SK-N-SH (cell line): ENCODE data around the gene PPM1E. TPM values are rescaled to one million over a fixed set of nuclear protein-coding genes. Genes with fewer than 3 reads are reported as not detected.

Source experiments
- CTCF ChIA-PET: fragments of 300-600, 350-600 bp; formaldehyde crosslinking; extraction: SDS; loops from one replicate; lab custom pipeline; 2021; lab: Yijun Ruan, JAX
- POLR2A ChIA-PET: fragments of 350-600 bp; sonication (Branson Sonifier 250); formaldehyde crosslinking; extraction: SDS; loops from one replicate; lab custom pipeline; 2020; ENCODE audit warnings: antibody characterized with exemption, inconsistent platforms; lab: Yijun Ruan, JAX
- DNase-seq: peaks from one replicate; pipeline ENCODE4 v3.0.0; 2012
- H2AFZ ChIP-seq: fragments of 200-600 bp; sonication (generic); 2 replicates; pipeline ENCODE4 v1.8.1; 2016; ENCODE audit warnings: antibody characterized with exemption, mild to moderate bottlenecking, low read depth
- H3F3A ChIP-seq: fragments of 200-600 bp; sonication (generic); replicated peaks from 2 replicates; pipeline ENCODE3; 2016; ENCODE audit warnings: antibody characterized with exemption, mild to moderate bottlenecking; ENCODE audit not compliant: insufficient read depth
- H3K27ac ChIP-seq, 2 experiments: fragments of 200-500 bp in 1 of 2; fragments of 200-600 bp in 1 of 2; sonication (Bioruptor generic) in 1 of 2; sonication (generic), shearing (Covaris generic) in 1 of 2; 2 replicates each; pipeline versions ENCODE4 v1.5.1 to v1.6.1; 2014 to 2016; ENCODE audit warnings: low read depth in 2 of 2, inconsistent platforms in 1 of 2, low read length in 1 of 2, mild to moderate bottlenecking in 1 of 2, mixed read lengths in 1 of 2
- H3K27me3 ChIP-seq: fragments of 200-600 bp; sonication (generic), shearing (Covaris generic); 2 replicates; pipeline ENCODE4 v1.6.1; 2016; ENCODE audit warnings: mixed run types; ENCODE audit not compliant: insufficient read depth
- H3K36me3 ChIP-seq, 2 experiments: fragments of 200-500 bp in 1 of 2; fragments of 200-600 bp in 1 of 2; sonication (Bioruptor generic) in 1 of 2; sonication (generic) in 1 of 2; replicated peaks in 1 of 2; 2 replicates each; pipeline versions ENCODE3 to v1.5.1; 2014 to 2016; ENCODE audit warnings: low read length in 1 of 2, mild to moderate bottlenecking in 1 of 2; ENCODE audit not compliant: insufficient read depth in 2 of 2, control insufficient read depth in 1 of 2
- H3K4me1 ChIP-seq, 2 experiments: fragments of 200-500 bp in 1 of 2; fragments of 200-600 bp in 1 of 2; sonication (Bioruptor generic) in 1 of 2; sonication (generic), shearing (Covaris generic) in 1 of 2; 2 replicates each; pipeline versions ENCODE4 v1.5.1 to v1.6.1; 2014 to 2016; ENCODE audit warnings: low read depth in 1 of 2, low read length in 1 of 2, mixed run types in 1 of 2; ENCODE audit not compliant: insufficient read depth in 2 of 2, control insufficient read depth in 1 of 2
- H3K4me2 ChIP-seq: fragments of 200-600 bp; sonication (generic), shearing (Covaris generic); 2 replicates; pipeline ENCODE4 v1.6.1; 2017; ENCODE audit warnings: mixed run types
- H3K4me3 ChIP-seq, 2 experiments: fragments of 200-500 bp in 1 of 2; fragments of 200-600 bp in 1 of 2; sonication (Bioruptor generic) in 1 of 2; sonication (generic), shearing (Covaris generic) in 1 of 2; 2 replicates each; pipeline versions ENCODE4 v1.5.1 to v1.8.1; 2014 to 2016; ENCODE audit warnings: low read depth in 2 of 2, inconsistent platforms in 1 of 2, low read length in 1 of 2, mild to moderate bottlenecking in 1 of 2, mixed read lengths in 1 of 2, moderate library complexity in 1 of 2
- H3K79me2 ChIP-seq: fragments of 200-600 bp; sonication (generic); 2 replicates; pipeline ENCODE4 v1.8.1; 2017; ENCODE audit warnings: mild to moderate bottlenecking; ENCODE audit not compliant: insufficient read depth
- H3K9ac ChIP-seq: fragments of 200-600 bp; sonication (generic); 2 replicates; pipeline ENCODE4 v1.6.1; 2017; ENCODE audit warnings: mixed run types
- H3K9me2 ChIP-seq: fragments of 200-600 bp; sonication (generic); 2 replicates; pipeline ENCODE4 v1.6.1; 2017; ENCODE audit warnings: mixed run types
- H3K9me3 ChIP-seq: fragments of 200-600 bp; sonication (generic); 2 replicates; pipeline ENCODE4 v1.6.1; 2017; ENCODE audit warnings: mixed run types, mild to moderate bottlenecking, moderate library complexity
- H4K20me1 ChIP-seq: fragments of 200-600 bp; sonication (generic); 2 replicates; pipeline ENCODE4 v1.6.1; 2017; ENCODE audit warnings: mild to moderate bottlenecking, mixed run types; ENCODE audit not compliant: insufficient read depth
- ELF1 ChIP-seq: IDR thresholded peaks from 2 replicates; pipeline ENCODE4 v1.4.0; 2012
- FOSL2 ChIP-seq: IDR thresholded peaks from 2 replicates; pipeline ENCODE4 v1.4.0; 2012; ENCODE audit warnings: low read depth, mild to moderate bottlenecking, moderate library complexity, borderline replicate concordance
- FOXM1 ChIP-seq: IDR thresholded peaks from 2 replicates; pipeline ENCODE4 v1.4.0; 2012; ENCODE audit warnings: low read depth, mild to moderate bottlenecking
- GATA2 ChIP-seq: sonication (generic); formaldehyde crosslinking; IDR thresholded peaks from 2 replicates; pipeline ENCODE4 v1.5.0; 2020; ENCODE audit warnings: mild to moderate bottlenecking, missing genetic modification reagents
- NFIC ChIP-seq: IDR thresholded peaks from 2 replicates; pipeline ENCODE4 v1.4.0; 2012; ENCODE audit warnings: borderline replicate concordance
- NRF1 ChIP-seq: IDR thresholded peaks from 2 replicates; pipeline ENCODE4 v1.6.1; 2012; ENCODE audit warnings: low read depth, mild to moderate bottlenecking, low read length
- RCOR1 ChIP-seq: fragments of 150-350 bp; IDR thresholded peaks from 2 replicates; pipeline ENCODE4 v1.6.1; 2017; ENCODE audit warnings: antibody characterized with exemption, low read length
- RFX5 ChIP-seq: IDR thresholded peaks from 2 replicates; pipeline ENCODE4 v1.6.1; 2012; ENCODE audit warnings: mild to moderate bottlenecking, improper control_type of control experiment, low read length
- SIN3A ChIP-seq: IDR thresholded peaks from 2 replicates; pipeline ENCODE4 v1.6.1; 2012; ENCODE audit warnings: low read depth, mild to moderate bottlenecking, low read length, moderate library complexity, borderline replicate concordance
- SMC3 ChIP-seq: IDR thresholded peaks from 2 replicates; pipeline ENCODE4 v1.6.1; 2012; ENCODE audit warnings: low read depth, low read length, improper control_type of control experiment
- TAF1 ChIP-seq: IDR thresholded peaks from 2 replicates; pipeline ENCODE4 v1.6.1; 2012; ENCODE audit warnings: low read depth, mild to moderate bottlenecking, low read length, moderate library complexity, borderline replicate concordance
- TCF12 ChIP-seq: IDR thresholded peaks from 2 replicates; pipeline ENCODE4 v1.4.0; 2012
- WGBS: methylation state at CpG from one replicate; pipeline ENCODE4 v1.1.6; 2017; ENCODE audit warnings: low lambda C conversion rate; 5-methylcytosine and 5-hydroxymethylcytosine counted together
- polyA plus RNA-seq, 3 experiments: library from polyadenylated mRNA; depleted of rRNA; stranded (reverse); fragments of >200 nt; gene quantifications; 2 replicates each; pipeline ENCODE4 v1.2.3, GENCODE V29; 2012
- TF ChIP-seq, protein P1 (sequence below): fragments of 200-600 bp; sonication (generic); IDR thresholded peaks from 2 replicates; pipeline ENCODE4 v1.6.1; 2017; ENCODE audit warnings: antibody characterized with exemption, mild to moderate bottlenecking, moderate library complexity
- TF ChIP-seq, protein P2 (sequence below): IDR thresholded peaks from 2 replicates; pipeline ENCODE4 v1.4.0; 2012; ENCODE audit warnings: low read depth, borderline replicate concordance
- TF ChIP-seq, protein P3 (sequence below): IDR thresholded peaks from 2 replicates; pipeline ENCODE4; 2012
- TF ChIP-seq, protein P4 (sequence below): fragments of 150-350 bp; IDR thresholded peaks from 2 replicates; pipeline ENCODE4 v1.6.1; 2016; ENCODE audit warnings: mild to moderate bottlenecking, low read depth, low read length
- TF ChIP-seq, protein P5 (sequence below): fragments of 150-350 bp; IDR thresholded peaks from 2 replicates; pipeline ENCODE4 v1.6.1; 2017; ENCODE audit warnings: antibody characterized with exemption, low read length, low read depth, borderline replicate concordance
- TF ChIP-seq, protein P6 (sequence below): IDR thresholded peaks from 2 replicates; pipeline ENCODE4 v1.4.0; 2012; ENCODE audit warnings: low read depth, borderline replicate concordance

Gene PPM1E
- polyA plus RNA-seq, 1 of the 3 experiments (the other 2 are of a cell fraction): 0.08 TPM

DNA sequence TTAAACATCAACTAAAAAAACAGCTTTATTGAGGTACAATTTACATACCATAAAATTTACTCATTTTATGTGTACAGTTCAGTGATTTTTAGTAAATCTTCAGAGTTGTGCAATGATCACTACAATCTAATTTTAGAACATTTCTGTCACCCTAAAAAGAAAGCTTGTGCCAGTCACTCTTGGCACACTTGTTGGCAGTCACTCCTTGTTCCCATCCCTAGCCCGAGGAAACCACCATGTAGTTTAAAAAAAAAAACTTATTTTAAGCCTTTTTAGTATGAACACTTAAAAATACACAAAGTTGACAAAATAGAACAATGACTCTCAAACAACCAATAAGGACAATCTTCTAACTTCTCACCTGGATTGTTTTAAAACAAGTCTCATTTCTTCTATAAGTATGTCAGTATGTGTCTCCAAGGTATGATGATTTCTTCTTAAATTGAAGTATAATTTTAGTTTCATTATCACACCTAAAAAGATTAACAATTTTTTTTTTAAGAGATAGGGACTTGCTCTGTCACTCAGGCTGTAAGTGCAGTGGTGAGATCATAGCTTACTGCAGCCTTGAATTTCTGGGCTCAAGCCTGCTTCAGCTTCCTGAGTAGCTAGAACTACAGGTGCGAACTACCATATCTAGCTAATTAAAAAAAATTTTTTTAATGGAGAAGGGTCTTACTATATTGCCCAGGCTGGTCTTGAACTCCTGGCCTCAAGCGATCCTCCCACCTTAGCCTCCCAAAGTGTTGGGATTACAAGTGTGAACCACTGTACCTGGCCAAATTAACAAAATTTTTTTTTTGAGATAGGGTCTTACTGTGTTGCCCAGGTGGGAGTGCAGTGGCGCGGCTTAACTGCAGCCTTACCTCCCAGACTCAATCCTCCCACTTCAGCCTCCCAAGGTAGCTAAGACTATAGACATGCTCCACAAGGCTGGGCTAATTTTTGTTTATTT is 53.2 kb downstream of the PPM1E start (continued):
- TF ChIP-seq, protein P1, sequence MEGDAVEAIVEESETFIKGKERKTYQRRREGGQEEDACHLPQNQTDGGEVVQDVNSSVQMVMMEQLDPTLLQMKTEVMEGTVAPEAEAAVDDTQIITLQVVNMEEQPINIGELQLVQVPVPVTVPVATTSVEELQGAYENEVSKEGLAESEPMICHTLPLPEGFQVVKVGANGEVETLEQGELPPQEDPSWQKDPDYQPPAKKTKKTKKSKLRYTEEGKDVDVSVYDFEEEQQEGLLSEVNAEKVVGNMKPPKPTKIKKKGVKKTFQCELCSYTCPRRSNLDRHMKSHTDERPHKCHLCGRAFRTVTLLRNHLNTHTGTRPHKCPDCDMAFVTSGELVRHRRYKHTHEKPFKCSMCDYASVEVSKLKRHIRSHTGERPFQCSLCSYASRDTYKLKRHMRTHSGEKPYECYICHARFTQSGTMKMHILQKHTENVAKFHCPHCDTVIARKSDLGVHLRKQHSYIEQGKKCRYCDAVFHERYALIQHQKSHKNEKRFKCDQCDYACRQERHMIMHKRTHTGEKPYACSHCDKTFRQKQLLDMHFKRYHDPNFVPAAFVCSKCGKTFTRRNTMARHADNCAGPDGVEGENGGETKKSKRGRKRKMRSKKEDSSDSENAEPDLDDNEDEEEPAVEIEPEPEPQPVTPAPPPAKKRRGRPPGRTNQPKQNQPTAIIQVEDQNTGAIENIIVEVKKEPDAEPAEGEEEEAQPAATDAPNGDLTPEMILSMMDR: no peak
- TF ChIP-seq, protein P2, sequence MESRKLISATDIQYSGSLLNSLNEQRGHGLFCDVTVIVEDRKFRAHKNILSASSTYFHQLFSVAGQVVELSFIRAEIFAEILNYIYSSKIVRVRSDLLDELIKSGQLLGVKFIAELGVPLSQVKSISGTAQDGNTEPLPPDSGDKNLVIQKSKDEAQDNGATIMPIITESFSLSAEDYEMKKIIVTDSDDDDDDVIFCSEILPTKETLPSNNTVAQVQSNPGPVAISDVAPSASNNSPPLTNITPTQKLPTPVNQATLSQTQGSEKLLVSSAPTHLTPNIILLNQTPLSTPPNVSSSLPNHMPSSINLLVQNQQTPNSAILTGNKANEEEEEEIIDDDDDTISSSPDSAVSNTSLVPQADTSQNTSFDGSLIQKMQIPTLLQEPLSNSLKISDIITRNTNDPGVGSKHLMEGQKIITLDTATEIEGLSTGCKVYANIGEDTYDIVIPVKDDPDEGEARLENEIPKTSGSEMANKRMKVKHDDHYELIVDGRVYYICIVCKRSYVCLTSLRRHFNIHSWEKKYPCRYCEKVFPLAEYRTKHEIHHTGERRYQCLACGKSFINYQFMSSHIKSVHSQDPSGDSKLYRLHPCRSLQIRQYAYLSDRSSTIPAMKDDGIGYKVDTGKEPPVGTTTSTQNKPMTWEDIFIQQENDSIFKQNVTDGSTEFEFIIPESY: no peak
- TF ChIP-seq, protein P3, sequence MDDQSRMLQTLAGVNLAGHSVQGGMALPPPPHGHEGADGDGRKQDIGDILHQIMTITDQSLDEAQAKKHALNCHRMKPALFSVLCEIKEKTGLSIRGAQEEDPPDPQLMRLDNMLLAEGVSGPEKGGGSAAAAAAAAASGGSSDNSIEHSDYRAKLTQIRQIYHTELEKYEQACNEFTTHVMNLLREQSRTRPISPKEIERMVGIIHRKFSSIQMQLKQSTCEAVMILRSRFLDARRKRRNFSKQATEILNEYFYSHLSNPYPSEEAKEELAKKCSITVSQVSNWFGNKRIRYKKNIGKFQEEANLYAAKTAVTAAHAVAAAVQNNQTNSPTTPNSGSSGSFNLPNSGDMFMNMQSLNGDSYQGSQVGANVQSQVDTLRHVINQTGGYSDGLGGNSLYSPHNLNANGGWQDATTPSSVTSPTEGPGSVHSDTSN: no peak
- TF ChIP-seq GATA2: no peak
- TF ChIP-seq, protein P4, sequence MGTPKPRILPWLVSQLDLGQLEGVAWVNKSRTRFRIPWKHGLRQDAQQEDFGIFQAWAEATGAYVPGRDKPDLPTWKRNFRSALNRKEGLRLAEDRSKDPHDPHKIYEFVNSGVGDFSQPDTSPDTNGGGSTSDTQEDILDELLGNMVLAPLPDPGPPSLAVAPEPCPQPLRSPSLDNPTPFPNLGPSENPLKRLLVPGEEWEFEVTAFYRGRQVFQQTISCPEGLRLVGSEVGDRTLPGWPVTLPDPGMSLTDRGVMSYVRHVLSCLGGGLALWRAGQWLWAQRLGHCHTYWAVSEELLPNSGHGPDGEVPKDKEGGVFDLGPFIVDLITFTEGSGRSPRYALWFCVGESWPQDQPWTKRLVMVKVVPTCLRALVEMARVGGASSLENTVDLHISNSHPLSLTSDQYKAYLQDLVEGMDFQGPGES: no peak

DNA sequence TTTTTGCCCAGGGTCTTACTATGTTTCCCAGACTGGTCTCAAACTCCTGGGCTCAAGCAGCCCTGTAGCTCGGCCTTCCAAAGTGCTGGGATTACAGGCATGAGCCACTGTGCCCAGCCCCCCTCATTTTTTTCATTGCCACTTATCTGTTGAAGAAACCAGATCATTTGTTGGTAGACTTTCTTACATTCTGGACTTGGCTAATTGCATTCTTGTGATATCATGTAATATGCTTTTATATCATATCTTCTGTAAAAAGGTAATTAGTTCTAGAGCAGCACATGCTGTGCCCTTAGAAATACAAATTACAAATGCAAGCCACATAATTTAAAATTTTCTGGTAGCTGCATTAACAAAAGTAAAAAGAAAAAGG is 53.9 kb downstream of the PPM1E start:
- Histone ChIP-seq H3K9me2 (no peaks in the 10 kb centered on the region), H4K20me1 (no peaks in the 10 kb centered on the region), H3K36me3 (no peaks in the 10 kb centered on the region), H2AFZ (no peak overlapping the region), H3F3A (peaks cover 5% of the 10 kb centered on the region), H3K79me2 (no peaks in the 10 kb centered on the region), H3K9ac (no peak overlapping the region), H3K4me2 (no peak overlapping the region), H3K4me3 (no peak overlapping the region), H3K27me3 (no peaks in the 10 kb centered on the region; the same call in 1 of the 2 replicates), H3K4me1 (no peaks in the 10 kb centered on the region), H3K9me3 (no peaks in the 10 kb centered on the region), H3K27ac (no peak overlapping the region)
- CTCF ChIA-PET: interaction anchor here (1.7 to 1.9 kb wide), 2 partner anchors 13 to 99 kb away, joined by 4 to 6 read pairs; no protein-coding TSS in a partner anchor
- WGBS: 55% methylated on average over 1 of the region's 1 CpG
- POLR2A ChIA-PET: interaction anchor here (0.6 kb wide), 1 partner anchor 10 kb away, joined by 3 read pairs; no protein-coding TSS in a partner anchor
- no peak for DNase-seq
- TF ChIP-seq RCOR1 (no peak), NRF1 (no peak), NFIC (no peak), RFX5 (no peak), FOXM1 (no peak), TAF1 (no peak), SMC3 (no peak), SIN3A (no peak), ELF1 (no peak), TCF12 (no peak), FOSL2 (no peak)
- TF ChIP-seq, protein P4: no peak
- TF ChIP-seq, protein P5, sequence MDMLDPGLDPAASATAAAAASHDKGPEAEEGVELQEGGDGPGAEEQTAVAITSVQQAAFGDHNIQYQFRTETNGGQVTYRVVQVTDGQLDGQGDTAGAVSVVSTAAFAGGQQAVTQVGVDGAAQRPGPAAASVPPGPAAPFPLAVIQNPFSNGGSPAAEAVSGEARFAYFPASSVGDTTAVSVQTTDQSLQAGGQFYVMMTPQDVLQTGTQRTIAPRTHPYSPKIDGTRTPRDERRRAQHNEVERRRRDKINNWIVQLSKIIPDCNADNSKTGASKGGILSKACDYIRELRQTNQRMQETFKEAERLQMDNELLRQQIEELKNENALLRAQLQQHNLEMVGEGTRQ: no peak
- TF ChIP-seq, protein P6, sequence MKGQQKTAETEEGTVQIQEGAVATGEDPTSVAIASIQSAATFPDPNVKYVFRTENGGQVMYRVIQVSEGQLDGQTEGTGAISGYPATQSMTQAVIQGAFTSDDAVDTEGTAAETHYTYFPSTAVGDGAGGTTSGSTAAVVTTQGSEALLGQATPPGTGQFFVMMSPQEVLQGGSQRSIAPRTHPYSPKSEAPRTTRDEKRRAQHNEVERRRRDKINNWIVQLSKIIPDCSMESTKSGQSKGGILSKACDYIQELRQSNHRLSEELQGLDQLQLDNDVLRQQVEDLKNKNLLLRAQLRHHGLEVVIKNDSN: no peak
